Heart right ventricle (tissue), 16 donors: ENCODE data around the gene SLC2A9. TPM values are rescaled to one million over a fixed set of nuclear protein-coding genes. Genes with fewer than 3 reads are reported as not detected.

Source experiments
- ATAC-seq, 8 donors: fragments of 200-7000 bp; cut with Tn5 transposase; one replicate each; pipeline ENCODE4 v1.9.1; 2020; ENCODE audit warnings: mild to moderate bottlenecking in 8 of 8, moderate library complexity in 8 of 8, moderate number of reproducible peaks in 1 of 8
- DNase-seq, 2 donors: peaks; one replicate each; pipeline ENCODE4 v3.0.0-alpha.2; 2020
- H3K27ac ChIP-seq, 10 donors: fragments of 200-600 bp; sonication (generic) in 2 of 10; one replicate each; pipeline versions ENCODE4 v1.5.0 to v1.8.0; 2020 to 2022; ENCODE audit warnings: mild to moderate bottlenecking in 3 of 10
- H3K27me3 ChIP-seq, 7 donors: fragments of 200-600 bp; one replicate each; pipeline ENCODE4 v1.8.0; 2021 to 2022; ENCODE audit warnings: mild to moderate bottlenecking in 2 of 7
- H3K36me3 ChIP-seq, 9 donors: fragments of 200-600 bp; sonication (generic) in 1 of 9; one replicate each; pipeline versions ENCODE4 v1.5.0 to v1.8.0; 2020 to 2022; ENCODE audit warnings: mild to moderate bottlenecking in 2 of 9
- H3K4me1 ChIP-seq, 9 donors: fragments of 200-600 bp; sonication (generic) in 1 of 9; one replicate each; pipeline versions ENCODE4 v1.5.0 to v1.8.0; 2020 to 2022; ENCODE audit warnings: mild to moderate bottlenecking in 4 of 9
- H3K4me3 ChIP-seq, 10 donors: fragments of 200-600 bp; sonication (generic) in 2 of 10; one replicate each; pipeline versions ENCODE4 v1.5.0 to v1.8.0; 2020 to 2022; ENCODE audit warnings: mild to moderate bottlenecking in 7 of 10, moderate library complexity in 2 of 10
- H3K9me3 ChIP-seq, 11 donors: fragments of 200-600 bp in 10 of 11; sonication (generic) in 2 of 11; one replicate each; pipeline versions ENCODE4 v1.5.0 to v1.8.0; 2013 to 2022; ENCODE audit warnings: mild to moderate bottlenecking in 2 of 11, control low read depth in 1 of 11, moderate library complexity in 1 of 11
- WGBS, 2 donors: extraction: QIAGEN DNeasy Blood & Tissue Kit; methylation state at CpG; one replicate each; pipeline ENCODE4 v1.1.7; 2013; ENCODE audit warnings: inconsistent platforms in 1 of 2; 5-methylcytosine and 5-hydroxymethylcytosine counted together
- intact Hi-C, 10 donors: fragments of 100-400 bp; cut with DNase I; formaldehyde crosslinking; loops; one replicate each; pipeline versions ENCODE4 v1.11.1 to v1.14.2; 2022
- polyA plus RNA-seq, 2 donors: library from polyadenylated mRNA; stranded (reverse); fragments of 200-250 nt; gene quantifications; one replicate each; pipeline ENCODE4 v1.2.3, GENCODE V29; 2013
- total RNA-seq, 10 donors: library from RNA; stranded (reverse); fragmentation: NEBNext Ultra II Directional in 3 of 10; extraction: Animal tissue kit (Norgen Biotek cat#: 25700) in 3 of 10; gene quantifications; one replicate each; pipeline versions ENCODE4 v1.2.1 to v1.2.4, GENCODE V29; 2021 to 2023
- TF ChIP-seq, protein P1 (sequence below), 9 donors: fragments of 200-600 bp; sonication (generic) in 2 of 9; IDR thresholded peaks; one replicate each; pipeline versions ENCODE4 v1.5.0 to v1.8.0; 2021 to 2022; ENCODE audit warnings: antibody characterized with exemption in 9 of 9, mild to moderate bottlenecking in 5 of 9, moderate library complexity in 1 of 9
- donor health status: Arrhythmogenic right ventricular cardiomyopathy.
- donor health status: ischemic (EF 13 %, LVEDD 7.1; RV severe dilation, severe dysfunction).
- donor health status: healthy with polysubstance abuse.
- donor health status: DM: no; HTN: yes; CAD: no.
- donor health status: DM: no; HTN: no; CAD: no.
- donor health status: ischemic (EF 25% LVEDD 6.9; RV normal size, moderate dysfunction).
- donor health status: ischemic (EF 25% LVEDD 5.7; RV mildly dilated, moderate dysfunction).
- donor health status: healthy.
- donor health status: DM: yes; HTN: yes; CAD: no.
- donor health status: Ischemic cardiomyopathy.
- donor health status: ischemic (EF 35%, LVEDD 5.7; RV mildly dilated, moderate dysfunction).
- donor health status: nonischemic (EF 11% LVEDD 7.7; RV severe dilation, severe dysfunction).
- donor health status: DM: yes; HTN: yes; CAD: no.
- donor health status: PGD.
- donor health status: ischemic (EF 29% LVEDD 5.4; RV normal size, mild dysfunction).
- donor health status: nonischemic (EF 23%, LVEDD 6.1; RV moderate dilation, normal function).

SLC2A9 gene
- total and polyA plus RNA-seq, 12 donors: 3.1 to 10.9 (median 5.5) TPM

DNA sequence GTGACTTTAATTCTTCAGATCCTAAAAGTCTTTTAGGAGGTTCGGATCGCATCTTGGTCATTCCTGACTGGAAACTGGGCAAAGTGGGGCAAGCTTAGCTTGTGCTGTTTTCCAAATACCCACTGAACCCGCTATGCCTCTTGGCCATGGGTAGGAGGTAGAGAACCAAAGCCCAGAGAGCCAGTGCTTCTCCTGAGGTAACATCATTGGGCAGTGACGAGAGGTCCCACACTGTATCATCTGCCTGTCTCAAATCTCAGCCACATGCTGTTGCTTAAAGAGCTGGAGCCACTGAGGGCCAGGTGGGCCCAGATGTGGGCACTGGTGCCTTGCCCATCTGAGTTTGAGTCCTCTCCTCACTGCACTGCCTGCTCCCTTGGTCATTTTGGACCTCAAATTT, 68.2 kb downstream of the SLC2A9 start:
- DNase-seq: no peak
- 94 to 95% methylated on average over 4 of the region's 4 CpGs for WGBS, 2 donors

DNA sequence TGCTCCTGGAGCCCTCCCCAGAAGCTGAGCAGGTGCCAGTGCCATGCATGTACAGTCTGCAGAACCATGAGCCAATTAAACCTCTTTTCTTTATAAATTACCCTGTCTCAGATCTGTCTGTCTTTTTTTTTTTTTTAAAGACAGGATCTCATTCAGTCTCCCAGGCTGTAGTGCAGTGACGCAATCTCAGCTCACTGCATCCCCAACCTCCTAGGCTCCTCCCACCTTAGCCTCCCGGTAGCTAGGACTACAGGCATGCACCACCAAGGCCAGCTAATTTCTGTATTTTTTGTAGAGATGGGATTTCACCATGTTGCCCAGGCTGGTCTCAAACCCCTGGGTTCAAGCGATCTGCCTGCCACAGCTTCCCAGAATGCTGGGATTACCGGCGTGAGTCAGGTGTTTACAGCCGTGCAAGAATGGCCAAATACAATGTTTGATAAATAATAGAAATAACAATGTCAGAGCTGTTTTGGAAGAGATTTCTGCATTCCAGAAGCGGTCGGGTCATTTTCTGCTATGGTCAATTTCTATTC, 68.8 kb downstream of the SLC2A9 start:
- Histone ChIP-seq H3K36me3 (no peaks in the 10 kb centered on the region), H3K4me1 (peaks cover 0 to 7% (median 3%) of the 10 kb centered on the region in 9 donors), H3K27ac (no peak overlapping the region), H3K9me3 (peaks cover 0 to 4% (median 0%) of the 10 kb centered on the region in 11 donors), H3K27me3 (no peaks in the 10 kb centered on the region), H3K4me3 (no peak overlapping the region)
- intact Hi-C loops: loop anchor here in 1 of 10 donors (10.0 kb wide), 1 partner anchor 1332 kb away; no protein-coding TSS in a partner anchor
- 79 to 83% methylated on average over 8 of the region's 8 CpGs for WGBS, 2 donors
- DNase-seq (no peak), ATAC-seq (no peak)
- TF ChIP-seq, protein P1, sequence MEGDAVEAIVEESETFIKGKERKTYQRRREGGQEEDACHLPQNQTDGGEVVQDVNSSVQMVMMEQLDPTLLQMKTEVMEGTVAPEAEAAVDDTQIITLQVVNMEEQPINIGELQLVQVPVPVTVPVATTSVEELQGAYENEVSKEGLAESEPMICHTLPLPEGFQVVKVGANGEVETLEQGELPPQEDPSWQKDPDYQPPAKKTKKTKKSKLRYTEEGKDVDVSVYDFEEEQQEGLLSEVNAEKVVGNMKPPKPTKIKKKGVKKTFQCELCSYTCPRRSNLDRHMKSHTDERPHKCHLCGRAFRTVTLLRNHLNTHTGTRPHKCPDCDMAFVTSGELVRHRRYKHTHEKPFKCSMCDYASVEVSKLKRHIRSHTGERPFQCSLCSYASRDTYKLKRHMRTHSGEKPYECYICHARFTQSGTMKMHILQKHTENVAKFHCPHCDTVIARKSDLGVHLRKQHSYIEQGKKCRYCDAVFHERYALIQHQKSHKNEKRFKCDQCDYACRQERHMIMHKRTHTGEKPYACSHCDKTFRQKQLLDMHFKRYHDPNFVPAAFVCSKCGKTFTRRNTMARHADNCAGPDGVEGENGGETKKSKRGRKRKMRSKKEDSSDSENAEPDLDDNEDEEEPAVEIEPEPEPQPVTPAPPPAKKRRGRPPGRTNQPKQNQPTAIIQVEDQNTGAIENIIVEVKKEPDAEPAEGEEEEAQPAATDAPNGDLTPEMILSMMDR (IDR thresholded peaks at IDR 0.05): no peak

More for the DNA sequence above, 68.2 kb downstream of the SLC2A9 start:
- intact Hi-C loops: loop anchor here in 1 of 10 donors (10.0 kb wide), 1 partner anchor 1332 kb away; no protein-coding TSS in a partner anchor
- H3K9me3 ChIP-seq: peaks cover 0 to 6% (median 0%) of the 10 kb centered on the region in 11 donors
- H3K27ac ChIP-seq: no peak overlapping the region
- no peaks in the 10 kb centered on the region for H3K27me3 ChIP-seq
- peaks cover 0 to 1% (median 0%) of the 10 kb centered on the region in 9 donors for H3K4me1 ChIP-seq
- no peak for ATAC-seq
- H3K4me3 ChIP-seq: no peak overlapping the region
- TF ChIP-seq, protein P1 (IDR thresholded peaks at IDR 0.05): no peak
- no peaks in the 10 kb centered on the region for H3K36me3 ChIP-seq

DNA sequence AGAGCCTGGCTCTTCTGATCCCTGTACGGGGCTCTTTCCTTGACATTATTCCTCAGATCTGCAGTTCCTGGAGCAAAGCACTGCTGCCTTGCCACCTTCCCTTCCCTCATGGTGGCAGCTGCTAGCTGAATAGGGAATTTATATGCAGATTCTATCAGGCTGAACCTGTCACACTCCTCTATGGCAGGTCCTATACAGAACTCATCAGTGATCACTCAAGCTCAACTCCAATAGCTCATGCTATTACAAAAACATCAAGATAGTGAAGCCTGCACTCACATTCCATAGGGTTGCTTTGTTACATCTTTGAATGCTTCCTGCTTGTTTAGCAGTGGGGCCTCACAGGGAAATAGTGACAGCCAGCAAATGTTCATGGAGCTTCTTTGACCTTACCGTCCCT, 71.7 kb downstream of the SLC2A9 start:
- no peak for ATAC-seq
- Histone ChIP-seq H3K27ac (no peak overlapping the region), H3K9me3 (no peaks in the 10 kb centered on the region), H3K36me3 (no peaks in the 10 kb centered on the region), H3K4me3 (no peak overlapping the region), H3K4me1 (peaks cover 0 to 14% (median 10%) of the 10 kb centered on the region in 9 donors), H3K27me3 (no peaks in the 10 kb centered on the region)
- no peak for DNase-seq
- intact Hi-C loops: loop anchor here in 2 of 10 donors (5.0 kb wide), 1 partner anchor 43 kb away; no protein-coding TSS in a partner anchor
- 66 to 77% methylated on average over 2 of the region's 2 CpGs for WGBS, 2 donors
- TF ChIP-seq, protein P1 (IDR thresholded peaks at IDR 0.05): no peak

DNA sequence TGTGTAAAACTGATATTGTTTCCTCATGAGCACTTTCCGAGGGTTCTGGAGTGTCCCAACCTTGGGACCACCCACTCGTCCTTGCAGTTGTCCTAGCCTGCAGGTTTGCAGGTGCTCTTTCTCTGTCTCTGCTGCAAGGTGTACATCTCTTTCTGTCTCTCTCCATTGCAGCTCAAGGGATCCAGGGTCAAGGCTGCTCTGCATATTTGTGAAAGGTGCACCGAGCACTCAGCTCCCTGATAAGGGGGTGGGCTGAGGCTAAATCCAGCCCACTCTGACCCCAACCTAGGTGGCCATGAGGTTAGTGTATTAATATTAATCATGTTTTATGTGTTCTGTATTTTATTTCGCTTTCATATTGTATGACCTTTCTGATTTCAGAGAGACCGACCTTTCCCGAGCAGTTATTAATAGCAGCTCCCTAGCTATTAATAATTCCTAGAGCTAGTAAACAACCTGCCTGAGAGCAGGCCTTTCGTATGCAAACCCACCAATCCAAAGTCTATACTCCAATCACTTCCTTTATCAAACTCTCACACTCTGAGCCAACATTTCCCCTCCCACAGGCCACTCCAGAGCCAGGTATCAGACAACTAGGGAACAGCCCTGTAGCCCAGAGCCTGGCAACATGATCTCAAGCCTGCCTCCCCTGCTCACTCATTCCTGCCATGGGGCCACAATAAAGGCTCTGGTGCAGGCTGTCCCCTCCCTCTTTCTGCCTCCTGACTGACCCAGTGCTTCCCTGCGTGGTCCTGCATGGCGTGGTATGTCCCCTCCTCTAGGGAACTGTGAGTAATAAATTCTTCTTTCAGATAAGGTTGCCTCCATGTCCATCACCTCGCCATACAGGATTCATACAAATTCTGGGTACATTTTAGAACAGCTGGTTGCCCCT, 73.9 kb downstream of the SLC2A9 start:
- intact Hi-C loops: loop anchor here in 2 of 10 donors (5.0 kb wide), 1 partner anchor 45 kb away; no protein-coding TSS in a partner anchor
- DNase-seq: no peak
- 62 to 63% methylated on average over 10 of the region's 10 CpGs for WGBS, 2 donors
- no peaks in the 10 kb centered on the region for H3K27me3 ChIP-seq
- H3K27ac ChIP-seq: peak overlapping the region in 9 of 10 donors; percentile 44 to 69 (median 61)
- peaks cover 0 to 14% (median 10%) of the 10 kb centered on the region in 9 donors for H3K4me1 ChIP-seq
- TF ChIP-seq, protein P1 (IDR thresholded peaks at IDR 0.05): no peak
- no peak overlapping the region for H3K4me3 ChIP-seq
- peak in 7 of 8 donors; percentile 69 to 88 (median 79) for ATAC-seq
- no peaks in the 10 kb centered on the region for H3K36me3 ChIP-seq
- H3K9me3 ChIP-seq: no peaks in the 10 kb centered on the region
